GM12874 (cell line): ENCODE data around the gene BUB1.

Experiments
- TF ChIP-seq, protein P1 (sequence below): IDR thresholded peaks from 2 replicates; pipeline ENCODE4 v1.5.1; 2011; ENCODE audit warnings: low read depth, mild to moderate bottlenecking, control low read depth, low read length, moderate library complexity; ENCODE audit not compliant: insufficient read depth

BUB1 gene

DNA sequence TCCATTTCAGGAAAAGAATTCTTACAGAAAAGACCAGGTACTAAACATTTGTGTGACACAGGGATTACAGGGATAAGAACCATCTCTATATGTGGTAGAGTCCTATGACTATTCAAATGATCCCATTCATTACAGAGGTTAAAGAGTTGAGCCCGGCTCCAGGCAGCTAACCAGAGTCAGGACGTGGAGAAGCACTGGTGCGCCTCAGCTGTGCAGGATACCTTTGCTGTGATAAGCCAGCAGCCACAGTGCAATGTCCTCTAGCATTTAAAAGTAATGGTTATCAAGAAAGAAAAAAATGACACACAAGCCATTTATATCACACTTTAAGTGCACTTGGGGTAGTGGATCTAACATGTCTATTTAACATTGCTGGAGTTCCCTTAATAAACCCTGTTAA is 17.3 kb downstream of the BUB1 start:
- TF ChIP-seq, protein P1, sequence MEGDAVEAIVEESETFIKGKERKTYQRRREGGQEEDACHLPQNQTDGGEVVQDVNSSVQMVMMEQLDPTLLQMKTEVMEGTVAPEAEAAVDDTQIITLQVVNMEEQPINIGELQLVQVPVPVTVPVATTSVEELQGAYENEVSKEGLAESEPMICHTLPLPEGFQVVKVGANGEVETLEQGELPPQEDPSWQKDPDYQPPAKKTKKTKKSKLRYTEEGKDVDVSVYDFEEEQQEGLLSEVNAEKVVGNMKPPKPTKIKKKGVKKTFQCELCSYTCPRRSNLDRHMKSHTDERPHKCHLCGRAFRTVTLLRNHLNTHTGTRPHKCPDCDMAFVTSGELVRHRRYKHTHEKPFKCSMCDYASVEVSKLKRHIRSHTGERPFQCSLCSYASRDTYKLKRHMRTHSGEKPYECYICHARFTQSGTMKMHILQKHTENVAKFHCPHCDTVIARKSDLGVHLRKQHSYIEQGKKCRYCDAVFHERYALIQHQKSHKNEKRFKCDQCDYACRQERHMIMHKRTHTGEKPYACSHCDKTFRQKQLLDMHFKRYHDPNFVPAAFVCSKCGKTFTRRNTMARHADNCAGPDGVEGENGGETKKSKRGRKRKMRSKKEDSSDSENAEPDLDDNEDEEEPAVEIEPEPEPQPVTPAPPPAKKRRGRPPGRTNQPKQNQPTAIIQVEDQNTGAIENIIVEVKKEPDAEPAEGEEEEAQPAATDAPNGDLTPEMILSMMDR = no peak

DNA sequence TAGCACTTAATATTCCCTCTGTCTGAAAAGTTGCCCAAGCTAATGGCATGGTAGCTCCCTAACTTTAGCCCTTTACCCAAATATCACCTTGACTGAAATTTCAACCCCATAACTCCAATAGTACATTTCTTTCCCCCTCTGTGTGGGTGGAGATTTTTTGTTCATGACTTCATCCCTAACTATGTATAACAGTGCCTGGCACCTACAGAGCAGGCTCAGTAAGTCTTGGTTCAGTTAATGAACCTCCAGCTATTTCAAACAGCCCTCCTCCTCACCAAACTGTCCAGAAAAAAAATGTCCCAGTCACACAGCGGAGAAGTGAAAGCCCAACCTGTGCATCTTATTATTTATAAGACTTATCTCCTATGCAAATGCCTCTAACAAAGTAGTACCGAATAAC is 18.6 kb downstream of the BUB1 start:
- TF ChIP-seq, protein P1 = no peak

DNA sequence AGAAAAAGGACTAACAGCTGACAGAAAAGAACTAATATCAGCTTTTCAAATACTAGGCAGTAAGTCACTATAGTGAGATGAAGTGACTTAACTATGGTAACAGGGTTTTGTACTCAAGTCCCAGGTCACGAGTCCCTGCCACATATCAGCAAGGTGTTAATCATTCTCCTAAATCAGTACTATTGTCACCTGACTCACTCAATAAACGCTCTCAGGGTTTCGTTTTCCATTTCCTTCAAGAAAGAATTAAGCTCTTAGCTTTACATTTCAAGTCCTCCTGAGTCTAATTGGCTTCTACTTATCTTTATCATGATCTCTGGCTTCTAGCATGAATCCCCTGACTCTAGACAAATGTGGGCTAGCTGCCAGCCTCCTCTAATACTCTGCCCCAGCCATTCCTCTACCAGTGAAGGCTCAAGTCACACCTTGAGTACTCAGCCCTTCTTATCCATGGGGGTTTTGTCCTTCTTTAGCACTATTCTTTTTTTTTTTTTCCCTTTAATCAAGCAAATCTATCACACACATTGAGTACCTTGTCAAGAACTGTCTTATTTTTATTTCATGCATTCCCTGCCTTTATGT is 20.0 kb downstream of the BUB1 start:
- TF ChIP-seq, protein P1 = no peak

DNA sequence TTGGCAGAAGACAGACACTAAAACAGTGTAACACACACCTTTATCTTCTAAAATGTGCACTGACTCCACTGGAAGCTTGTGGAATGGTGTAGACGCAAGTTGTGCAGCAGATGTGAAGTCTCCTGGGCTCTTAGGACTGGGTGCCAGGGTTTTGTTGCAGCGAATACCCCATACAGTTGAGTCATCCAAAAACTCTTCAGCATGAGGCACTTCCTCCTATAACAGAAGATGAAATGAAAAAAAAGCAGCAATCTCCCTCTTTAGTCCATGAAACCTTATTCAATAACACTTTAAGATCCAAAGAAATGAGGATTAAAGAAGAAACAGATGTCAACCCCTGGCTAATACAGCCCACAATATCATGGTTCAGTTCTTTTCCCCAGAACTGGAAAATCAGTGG is 22.2 kb downstream of the BUB1 start:
- TF ChIP-seq, protein P1 = no peak

DNA sequence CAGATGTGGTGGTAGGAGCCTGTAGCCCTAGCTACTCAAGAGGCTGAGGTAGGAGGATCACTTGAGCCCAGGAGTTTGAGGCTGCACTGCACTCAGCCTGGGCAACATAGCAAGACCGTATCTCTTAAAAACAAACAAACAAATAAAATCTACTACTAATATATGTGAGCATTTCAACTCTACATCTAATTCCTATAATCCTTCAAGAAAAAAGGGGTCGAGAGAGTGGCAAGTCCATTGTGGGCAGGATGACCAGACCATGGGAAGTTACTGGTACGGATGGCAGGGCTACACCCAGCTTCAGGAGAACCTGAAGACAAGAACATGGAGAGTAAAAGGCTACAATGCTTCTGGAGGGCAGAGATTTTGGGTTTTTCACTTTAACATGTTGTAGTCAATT is 24.0 kb downstream of the BUB1 start:
- TF ChIP-seq, protein P1 = no peak

DNA sequence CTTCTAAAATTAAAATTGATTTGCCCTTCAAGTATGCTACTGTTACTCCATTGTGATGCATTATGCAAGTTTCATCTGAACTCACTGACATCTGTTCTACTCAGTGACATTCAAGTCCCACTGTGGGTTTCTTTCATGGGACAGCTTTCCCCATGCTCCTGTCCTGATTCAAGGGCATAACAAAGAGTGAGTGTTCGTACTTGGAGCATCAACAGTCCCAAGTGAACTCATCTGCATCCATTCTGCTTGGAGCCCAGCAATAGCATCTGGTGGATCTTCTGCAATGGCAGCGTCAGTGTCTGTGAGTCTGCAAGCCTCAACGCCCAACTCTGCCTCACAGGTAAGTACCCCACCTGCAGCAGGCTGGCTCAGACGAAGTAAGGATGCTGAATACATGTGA is 27.5 kb downstream of the BUB1 start:
- TF ChIP-seq, protein P1 = no peak

DNA sequence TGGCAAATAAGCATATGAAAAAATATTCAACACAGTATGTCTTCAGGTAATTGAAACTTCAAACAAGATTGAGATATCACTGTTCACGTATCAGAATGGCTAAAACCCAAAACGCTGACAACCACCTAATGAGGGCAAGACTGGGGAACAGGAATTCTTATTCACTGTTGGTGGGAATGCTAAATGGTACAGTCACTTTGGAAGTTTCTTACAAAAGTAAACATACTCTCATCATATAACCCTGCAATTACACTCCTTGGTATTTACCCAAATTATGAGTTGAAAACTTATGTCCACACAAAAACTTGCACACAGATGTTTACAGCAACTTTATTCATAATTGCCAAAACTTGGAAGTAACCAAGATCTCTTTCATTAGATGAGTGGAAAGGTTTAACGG is 30.1 kb downstream of the BUB1 start:
- TF ChIP-seq, protein P1 = no peak
